ENCODE data around the gene TBC1D1. TPM values are rescaled to one million over a fixed set of nuclear protein-coding genes. Genes with fewer than 3 reads are reported as not detected.

The TBC1D1 gene
- total RNA-seq, 1 experiment from 2014 or later = 42.6 TPM

DNA sequence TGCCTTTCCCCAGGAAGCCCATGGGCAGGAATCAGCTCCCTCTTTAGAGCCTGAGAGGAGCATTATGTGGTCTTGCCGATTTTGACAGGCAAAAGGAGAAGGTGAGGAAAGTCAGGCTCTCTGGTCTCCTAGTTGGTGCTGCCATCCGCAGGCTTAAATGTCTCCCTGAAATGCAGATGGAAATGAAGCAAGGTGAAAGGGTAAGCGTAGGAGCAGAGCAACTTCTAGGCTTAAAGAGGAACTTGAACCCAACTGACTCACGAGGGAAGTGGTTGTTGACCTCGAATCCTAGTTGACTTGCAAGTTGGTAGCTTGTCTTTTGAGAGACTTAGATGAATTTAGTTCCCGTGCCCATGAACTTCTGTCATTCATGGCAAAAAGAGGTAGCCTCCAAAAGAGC is 275.2 kb downstream of the TBC1D1 start:
- Histone ChIP-seq H3K9me3 (ENCODE audit: low read depth, low read length, poor library complexity, severe bottlenecking) (peaks cover 4% of the 10 kb centered on the region), H3K27me3 (replicated peaks; ENCODE audit: insufficient read depth, low read depth, low read length, poor library complexity) (no peaks in the 10 kb centered on the region), H3K4me1 (ENCODE audit: insufficient read depth, low read length, poor library complexity, severe bottlenecking) (peaks cover 20% of the 10 kb centered on the region), H3K4me3 (ENCODE audit: low read depth, low read length, poor library complexity, severe bottlenecking) (no peak overlapping the region), H3K27ac (ENCODE audit: low read depth, low read length, poor library complexity, severe bottlenecking) (peak overlapping the region; percentile 60), H3K36me3 (ENCODE audit: insufficient read depth, low read length, poor library complexity, severe bottlenecking) (no peaks in the 10 kb centered on the region)
- no TSS peak for BruUV-seq (replicated peaks)
- CTCF ChIA-PET = no interaction called here
- POLR2A ChIA-PET (ENCODE audit: low non-redundant PET) = no interaction called here
- TF ChIP-seq, protein P1, sequence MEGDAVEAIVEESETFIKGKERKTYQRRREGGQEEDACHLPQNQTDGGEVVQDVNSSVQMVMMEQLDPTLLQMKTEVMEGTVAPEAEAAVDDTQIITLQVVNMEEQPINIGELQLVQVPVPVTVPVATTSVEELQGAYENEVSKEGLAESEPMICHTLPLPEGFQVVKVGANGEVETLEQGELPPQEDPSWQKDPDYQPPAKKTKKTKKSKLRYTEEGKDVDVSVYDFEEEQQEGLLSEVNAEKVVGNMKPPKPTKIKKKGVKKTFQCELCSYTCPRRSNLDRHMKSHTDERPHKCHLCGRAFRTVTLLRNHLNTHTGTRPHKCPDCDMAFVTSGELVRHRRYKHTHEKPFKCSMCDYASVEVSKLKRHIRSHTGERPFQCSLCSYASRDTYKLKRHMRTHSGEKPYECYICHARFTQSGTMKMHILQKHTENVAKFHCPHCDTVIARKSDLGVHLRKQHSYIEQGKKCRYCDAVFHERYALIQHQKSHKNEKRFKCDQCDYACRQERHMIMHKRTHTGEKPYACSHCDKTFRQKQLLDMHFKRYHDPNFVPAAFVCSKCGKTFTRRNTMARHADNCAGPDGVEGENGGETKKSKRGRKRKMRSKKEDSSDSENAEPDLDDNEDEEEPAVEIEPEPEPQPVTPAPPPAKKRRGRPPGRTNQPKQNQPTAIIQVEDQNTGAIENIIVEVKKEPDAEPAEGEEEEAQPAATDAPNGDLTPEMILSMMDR (conservative IDR thresholded peaks at IDR 0.05; ENCODE audit: low read depth, low read length) = 0 out of 2 replicates have a peak, but pooled peaks have one; percentile 12
- TF ChIP-seq EZH2 (IDR thresholded peaks at IDR 0.05; ENCODE audit: borderline replicate concordance, low read depth, low read length, poor library complexity, severe bottlenecking) = no peak
- no peak for DNase-seq (ENCODE audit: low spot score)
- intact Hi-C loops (cut with micrococcal nuclease; ENCODE audit: unreplicated experiment) = no loop called here

DNA sequence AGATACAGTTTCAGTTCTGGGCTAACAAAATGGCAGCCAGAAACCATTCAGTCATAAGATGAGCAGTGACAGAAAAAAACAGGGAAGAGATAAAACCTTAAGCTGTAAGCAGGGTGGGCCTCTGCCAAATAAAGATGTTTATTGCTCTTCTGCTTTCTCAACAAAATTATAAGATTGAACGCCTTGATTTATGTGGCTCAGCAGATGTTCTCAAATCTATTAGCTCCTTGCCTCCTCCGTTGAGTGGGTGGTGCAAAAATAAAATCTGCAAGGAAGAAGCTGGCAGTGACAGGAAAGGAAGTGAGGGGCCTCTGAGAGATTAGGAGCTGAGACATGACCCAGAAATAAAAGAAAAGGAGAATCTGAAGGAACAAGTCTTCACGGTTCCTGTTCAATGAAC is 275.9 kb downstream of the TBC1D1 start:
- peak; percentile 35 for DNase-seq (ENCODE audit: low spot score)
- no peaks in the 10 kb centered on the region for H3K27me3 ChIP-seq (replicated peaks; ENCODE audit: insufficient read depth, low read depth, low read length, poor library complexity)
- H3K27ac ChIP-seq (ENCODE audit: low read depth, low read length, poor library complexity, severe bottlenecking) = peak overlapping the region; percentile 60
- intact Hi-C loops (cut with micrococcal nuclease; ENCODE audit: unreplicated experiment) = no loop called here
- H3K36me3 ChIP-seq (ENCODE audit: insufficient read depth, low read length, poor library complexity, severe bottlenecking) = no peaks in the 10 kb centered on the region
- peaks cover 18% of the 10 kb centered on the region for H3K4me1 ChIP-seq (ENCODE audit: insufficient read depth, low read length, poor library complexity, severe bottlenecking)
- peaks cover 4% of the 10 kb centered on the region for H3K9me3 ChIP-seq (ENCODE audit: low read depth, low read length, poor library complexity, severe bottlenecking)
- TF ChIP-seq EZH2 (IDR thresholded peaks at IDR 0.05; ENCODE audit: borderline replicate concordance, low read depth, low read length, poor library complexity, severe bottlenecking) = no peak
- TF ChIP-seq, protein P1 (conservative IDR thresholded peaks at IDR 0.05; ENCODE audit: low read depth, low read length) = no peak
- ChIA-PET POLR2A (ENCODE audit: low non-redundant PET) (no interaction called here), CTCF (no interaction called here)
- BruUV-seq (replicated peaks) = no TSS peak
- H3K4me3 ChIP-seq (ENCODE audit: low read depth, low read length, poor library complexity, severe bottlenecking) = no peak overlapping the region

GRCh38 chr4:38167973-38168372 is 277.1 kb downstream of the TBC1D1 start:
- intact Hi-C loops (cut with micrococcal nuclease; ENCODE audit: unreplicated experiment) = no loop called here
- H3K27ac ChIP-seq (ENCODE audit: low read depth, low read length, poor library complexity, severe bottlenecking) = no peak overlapping the region
- H3K9me3 ChIP-seq (ENCODE audit: low read depth, low read length, poor library complexity, severe bottlenecking) = peaks cover 4% of the 10 kb centered on the region
- POLR2A ChIA-PET (ENCODE audit: low non-redundant PET) = no interaction called here
- H3K4me3 ChIP-seq (ENCODE audit: low read depth, low read length, poor library complexity, severe bottlenecking) = no peak overlapping the region
- peaks cover 18% of the 10 kb centered on the region for H3K4me1 ChIP-seq (ENCODE audit: insufficient read depth, low read length, poor library complexity, severe bottlenecking)
- no TSS peak for BruUV-seq (replicated peaks)
- DNase-seq (ENCODE audit: low spot score) = no peak
- H3K36me3 ChIP-seq (ENCODE audit: insufficient read depth, low read length, poor library complexity, severe bottlenecking) = no peaks in the 10 kb centered on the region
- CTCF ChIA-PET = no interaction called here
- H3K27me3 ChIP-seq (replicated peaks; ENCODE audit: insufficient read depth, low read depth, low read length, poor library complexity) = no peaks in the 10 kb centered on the region
- TF ChIP-seq, protein P1 (conservative IDR thresholded peaks at IDR 0.05; ENCODE audit: low read depth, low read length) = no peak
- TF ChIP-seq EZH2 (IDR thresholded peaks at IDR 0.05; ENCODE audit: borderline replicate concordance, low read depth, low read length, poor library complexity, severe bottlenecking) = no peak
